HepG2 (cell line): ENCODE measurements around the gene ANKRD52. TPM values are rescaled to one million over a fixed set of nuclear protein-coding genes. Genes with fewer than 3 reads are reported as not detected.

Experiments used
- CREM ChIP-seq, 2 experiments: sonication (generic) in 1 of 2; formaldehyde crosslinking in 1 of 2; IDR thresholded peaks; 2 replicates each; pipeline versions ENCODE4 v1.4.0 to v1.6.1; 2016 to 2020; ENCODE audit warnings: antibody characterized with exemption in 1 of 2, mild to moderate bottlenecking in 1 of 2, missing genetic modification reagents in 1 of 2
- GTF2F1 ChIP-seq: fragments of 150-350 bp; IDR thresholded peaks from 2 replicates; pipeline ENCODE4 v1.6.1; 2014; ENCODE audit warnings: low read length
- MAFF ChIP-seq: IDR thresholded peaks from 2 replicates; pipeline ENCODE4 v1.6.1; 2011; ENCODE audit warnings: low read depth, low read length, improper control_type of control experiment
- MYC ChIP-seq: sonication (generic); formaldehyde crosslinking; IDR thresholded peaks from 2 replicates; pipeline ENCODE4 v1.9.0; 2021; ENCODE audit warnings: missing genetic modification reagents, borderline replicate concordance
- SAP130 ChIP-seq: IDR thresholded peaks from 2 replicates; pipeline ENCODE4 v1.6.1; 2016; ENCODE audit warnings: low read depth
- SATB2 ChIP-seq: sonication (generic); formaldehyde crosslinking; IDR thresholded peaks from 2 replicates; pipeline ENCODE4 v1.5.0; 2020; ENCODE audit warnings: missing genetic modification reagents
- ZKSCAN8 ChIP-seq: IDR thresholded peaks from 2 replicates; pipeline ENCODE4 v1.6.1; 2016; ENCODE audit warnings: borderline replicate concordance, missing genetic modification reagents, missing compliant biosample characterization
- ZNF180 ChIP-seq: sonication (generic); formaldehyde crosslinking; IDR thresholded peaks from 2 replicates; pipeline ENCODE4 v1.4.0; 2020; ENCODE audit warnings: low read depth, missing genetic modification reagents, borderline replicate concordance
- ZNF615 ChIP-seq: sonication (generic); formaldehyde crosslinking; IDR thresholded peaks from 2 replicates; pipeline ENCODE4 v1.5.0; 2020; ENCODE audit warnings: mild to moderate bottlenecking, missing genetic modification reagents, borderline replicate concordance
- polyA plus RNA-seq, 8 experiments: library from polyadenylated mRNA; depleted of rRNA in 3 of 8; stranded (reverse) in 7 of 8; unstranded in 1 of 8; fragments of >200 nt; fragmentation: Illumina TruSeq in 4 of 8; extraction: Trizol in 4 of 8; gene quantifications; 2 replicates each; pipeline versions ENCODE4 v1.2.1 to v1.2.3, GENCODE V29; 2011 to 2016; ENCODE audit warnings: low read depth in 4 of 8, missing spikeins in 1 of 8, mixed read lengths in 1 of 8; ENCODE audit not compliant: insufficient read depth in 1 of 8
- total RNA-seq, 5 experiments: library from RNA; depleted of rRNA; stranded (reverse); fragments of >200 nt; fragmentation: Illumina TruSeq; extraction: Trizol; gene quantifications; 2 replicates each; pipeline ENCODE4 v1.2.3, GENCODE V29; 2016; ENCODE audit warnings: low read depth in 1 of 5
- TF ChIP-seq, protein P1 (sequence below): sonication (generic); formaldehyde crosslinking; IDR thresholded peaks from 2 replicates; pipeline ENCODE4 v1.5.1; 2020; ENCODE audit warnings: mild to moderate bottlenecking, missing genetic modification reagents, borderline replicate concordance
- TF ChIP-seq, protein P2 (sequence below): sonication (generic); formaldehyde crosslinking; conservative IDR thresholded peaks from 2 replicates; pipeline ENCODE4 v1.4.0; 2020; ENCODE audit warnings: missing genetic modification reagents
- TF ChIP-seq, protein P3 (sequence below): IDR thresholded peaks from 2 replicates; pipeline ENCODE4 v1.6.1; 2018; ENCODE audit warnings: missing genetic modification reagents

Gene ANKRD52
- total and polyA plus RNA-seq, 2 of the 13 experiments (the other 11 are each of a cell fraction or from before 2014, with no cell fraction given) = 7.8 to 9.2 TPM

DNA sequence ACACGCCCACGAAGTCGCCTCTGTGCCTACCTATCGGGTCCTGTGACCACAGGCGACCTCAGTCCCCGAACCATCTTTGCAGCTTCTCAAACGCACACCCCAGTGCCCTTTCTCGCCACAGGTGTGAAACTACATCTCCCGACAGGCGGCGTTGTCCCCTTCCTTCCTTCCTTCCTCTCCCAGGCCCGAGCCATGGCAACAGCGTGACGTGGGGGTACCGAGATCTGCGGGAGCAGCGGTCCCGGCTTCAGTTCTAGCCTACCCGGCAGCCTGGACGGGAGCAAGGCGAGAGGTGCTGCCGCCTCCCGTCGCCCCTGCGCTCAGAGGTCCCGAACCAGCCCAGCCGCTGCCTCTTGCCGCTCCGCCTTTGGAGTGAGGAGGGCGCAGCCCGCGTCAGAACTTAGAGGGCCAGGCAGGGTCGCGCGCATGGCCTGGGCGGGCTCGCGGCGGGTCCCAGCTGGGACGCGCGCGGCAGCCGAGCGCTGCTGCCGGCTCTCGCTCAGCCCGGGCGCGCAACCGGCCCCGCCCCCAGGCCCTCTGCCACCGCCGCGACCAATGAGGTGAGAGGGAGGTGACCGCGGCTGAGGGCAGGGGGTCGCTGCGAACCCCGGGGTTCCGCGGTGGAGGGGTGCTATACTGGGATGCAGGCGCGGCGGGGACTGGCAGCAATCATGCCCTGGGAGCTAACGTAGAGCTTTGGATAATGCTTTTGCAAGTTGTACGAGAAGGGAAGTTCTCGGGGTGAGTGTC, 8.7 kb upstream of the ANKRD52 start, which contains the start of gene COQ10A (continued):
- TF ChIP-seq, protein P1, sequence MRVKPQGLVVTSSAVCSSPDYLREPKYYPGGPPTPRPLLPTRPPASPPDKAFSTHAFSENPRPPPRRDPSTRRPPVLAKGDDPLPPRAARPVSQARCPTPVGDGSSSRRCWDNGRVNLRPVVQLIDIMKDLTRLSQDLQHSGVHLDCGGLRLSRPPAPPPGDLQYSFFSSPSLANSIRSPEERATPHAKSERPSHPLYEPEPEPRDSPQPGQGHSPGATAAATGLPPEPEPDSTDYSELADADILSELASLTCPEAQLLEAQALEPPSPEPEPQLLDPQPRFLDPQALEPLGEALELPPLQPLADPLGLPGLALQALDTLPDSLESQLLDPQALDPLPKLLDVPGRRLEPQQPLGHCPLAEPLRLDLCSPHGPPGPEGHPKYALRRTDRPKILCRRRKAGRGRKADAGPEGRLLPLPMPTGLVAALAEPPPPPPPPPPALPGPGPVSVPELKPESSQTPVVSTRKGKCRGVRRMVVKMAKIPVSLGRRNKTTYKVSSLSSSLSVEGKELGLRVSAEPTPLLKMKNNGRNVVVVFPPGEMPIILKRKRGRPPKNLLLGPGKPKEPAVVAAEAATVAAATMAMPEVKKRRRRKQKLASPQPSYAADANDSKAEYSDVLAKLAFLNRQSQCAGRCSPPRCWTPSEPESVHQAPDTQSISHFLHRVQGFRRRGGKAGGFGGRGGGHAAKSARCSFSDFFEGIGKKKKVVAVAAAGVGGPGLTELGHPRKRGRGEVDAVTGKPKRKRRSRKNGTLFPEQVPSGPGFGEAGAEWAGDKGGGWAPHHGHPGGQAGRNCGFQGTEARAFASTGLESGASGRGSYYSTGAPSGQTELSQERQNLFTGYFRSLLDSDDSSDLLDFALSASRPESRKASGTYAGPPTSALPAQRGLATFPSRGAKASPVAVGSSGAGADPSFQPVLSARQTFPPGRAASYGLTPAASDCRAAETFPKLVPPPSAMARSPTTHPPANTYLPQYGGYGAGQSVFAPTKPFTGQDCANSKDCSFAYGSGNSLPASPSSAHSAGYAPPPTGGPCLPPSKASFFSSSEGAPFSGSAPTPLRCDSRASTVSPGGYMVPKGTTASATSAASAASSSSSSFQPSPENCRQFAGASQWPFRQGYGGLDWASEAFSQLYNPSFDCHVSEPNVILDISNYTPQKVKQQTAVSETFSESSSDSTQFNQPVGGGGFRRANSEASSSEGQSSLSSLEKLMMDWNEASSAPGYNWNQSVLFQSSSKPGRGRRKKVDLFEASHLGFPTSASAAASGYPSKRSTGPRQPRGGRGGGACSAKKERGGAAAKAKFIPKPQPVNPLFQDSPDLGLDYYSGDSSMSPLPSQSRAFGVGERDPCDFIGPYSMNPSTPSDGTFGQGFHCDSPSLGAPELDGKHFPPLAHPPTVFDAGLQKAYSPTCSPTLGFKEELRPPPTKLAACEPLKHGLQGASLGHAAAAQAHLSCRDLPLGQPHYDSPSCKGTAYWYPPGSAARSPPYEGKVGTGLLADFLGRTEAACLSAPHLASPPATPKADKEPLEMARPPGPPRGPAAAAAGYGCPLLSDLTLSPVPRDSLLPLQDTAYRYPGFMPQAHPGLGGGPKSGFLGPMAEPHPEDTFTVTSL (CRISPR knock-in tag) = no peak
- TF ChIP-seq SATB2 (peak; percentile 2; the same call in 1 of the 2 replicates), ZNF615 (CRISPR knock-in tag) (no peak), SAP130 (CRISPR knock-in tag) (peak; percentile 92), GTF2F1 (no peak), ZNF180 (CRISPR knock-in tag) (no peak), MAFF (no peak), CREM (IDR thresholded peaks at IDR 0.05) (peak; percentile 76), CREM (CRISPR knock-in tag; IDR thresholded peaks at IDR 0.05) (no peak), ZKSCAN8 (CRISPR knock-in tag) (0 out of 2 replicates have a peak, but pooled peaks have one; percentile 49), MYC (peak; percentile 69)
- TF ChIP-seq, protein P2, sequence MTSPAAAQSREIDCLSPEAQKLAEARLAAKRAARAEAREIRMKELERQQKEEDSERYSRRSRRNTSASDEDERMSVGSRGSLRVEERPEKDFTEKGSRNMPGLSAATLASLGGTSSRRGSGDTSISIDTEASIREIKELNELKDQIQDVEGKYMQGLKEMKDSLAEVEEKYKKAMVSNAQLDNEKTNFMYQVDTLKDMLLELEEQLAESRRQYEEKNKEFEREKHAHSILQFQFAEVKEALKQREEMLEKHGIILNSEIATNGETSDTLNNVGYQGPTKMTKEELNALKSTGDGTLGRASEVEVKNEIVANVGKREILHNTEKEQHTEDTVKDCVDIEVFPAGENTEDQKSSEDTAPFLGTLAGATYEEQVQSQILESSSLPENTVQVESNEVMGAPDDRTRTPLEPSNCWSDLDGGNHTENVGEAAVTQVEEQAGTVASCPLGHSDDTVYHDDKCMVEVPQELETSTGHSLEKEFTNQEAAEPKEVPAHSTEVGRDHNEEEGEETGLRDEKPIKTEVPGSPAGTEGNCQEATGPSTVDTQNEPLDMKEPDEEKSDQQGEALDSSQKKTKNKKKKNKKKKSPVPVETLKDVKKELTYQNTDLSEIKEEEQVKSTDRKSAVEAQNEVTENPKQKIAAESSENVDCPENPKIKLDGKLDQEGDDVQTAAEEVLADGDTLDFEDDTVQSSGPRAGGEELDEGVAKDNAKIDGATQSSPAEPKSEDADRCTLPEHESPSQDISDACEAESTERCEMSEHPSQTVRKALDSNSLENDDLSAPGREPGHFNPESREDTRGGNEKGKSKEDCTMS = no peak
- TF ChIP-seq, protein P3, sequence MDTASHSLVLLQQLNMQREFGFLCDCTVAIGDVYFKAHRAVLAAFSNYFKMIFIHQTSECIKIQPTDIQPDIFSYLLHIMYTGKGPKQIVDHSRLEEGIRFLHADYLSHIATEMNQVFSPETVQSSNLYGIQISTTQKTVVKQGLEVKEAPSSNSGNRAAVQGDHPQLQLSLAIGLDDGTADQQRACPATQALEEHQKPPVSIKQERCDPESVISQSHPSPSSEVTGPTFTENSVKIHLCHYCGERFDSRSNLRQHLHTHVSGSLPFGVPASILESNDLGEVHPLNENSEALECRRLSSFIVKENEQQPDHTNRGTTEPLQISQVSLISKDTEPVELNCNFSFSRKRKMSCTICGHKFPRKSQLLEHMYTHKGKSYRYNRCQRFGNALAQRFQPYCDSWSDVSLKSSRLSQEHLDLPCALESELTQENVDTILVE (CRISPR knock-in tag) = peak; percentile 42; the same call in 1 of the 2 replicates
